ENCODE results near the gene ATP1A4.

ATP1A4 gene

DNA sequence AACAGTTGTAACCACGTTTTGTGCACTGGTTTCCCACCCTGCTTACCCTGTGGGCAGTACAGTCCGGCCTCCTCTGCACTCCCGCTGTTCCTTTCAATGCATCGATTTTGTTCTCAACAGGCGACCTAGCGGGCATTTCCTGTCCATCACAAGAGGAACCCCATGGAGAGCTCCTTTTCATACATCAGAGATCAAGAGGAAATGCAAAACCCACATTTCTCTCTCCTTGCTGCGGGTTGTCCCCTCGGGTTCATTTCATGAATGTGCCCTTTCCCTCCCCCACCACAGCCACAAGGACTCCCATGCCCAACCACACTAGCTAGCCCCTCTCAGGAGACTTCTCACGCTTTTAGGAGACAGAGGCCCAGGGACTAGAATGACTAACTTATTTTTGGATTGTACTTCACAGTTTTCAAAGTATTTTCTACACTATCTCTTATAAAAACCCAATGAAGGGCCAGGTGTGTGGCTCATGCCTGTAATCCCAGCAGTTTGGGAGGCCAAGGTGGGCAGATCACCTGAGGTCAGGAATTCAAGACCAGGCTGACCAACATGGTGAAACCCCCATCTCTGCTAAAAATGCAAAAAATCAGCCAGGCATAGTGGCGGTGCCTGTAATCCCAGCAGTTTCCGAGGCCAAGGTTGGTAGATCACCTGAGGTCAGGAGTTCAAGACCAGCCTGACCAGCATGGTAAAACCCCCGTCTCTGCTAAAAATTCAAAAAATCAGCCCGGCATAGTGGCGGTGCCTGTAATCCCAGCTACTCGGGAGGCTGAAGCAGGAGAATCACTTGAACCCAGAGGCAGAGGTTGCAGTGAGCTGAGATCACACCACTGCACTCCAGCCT is 18.4 kb downstream of the ATP1A4 start:
- in situ Hi-C loops (cut with MboI; ENCODE audit: low sequenced_read_pairs) = no loop called here

GRCh38 chr1:160171354-160171753 is 20.0 kb downstream of the ATP1A4 start:
- in situ Hi-C loops (cut with MboI; ENCODE audit: low sequenced_read_pairs) = no loop called here

DNA sequence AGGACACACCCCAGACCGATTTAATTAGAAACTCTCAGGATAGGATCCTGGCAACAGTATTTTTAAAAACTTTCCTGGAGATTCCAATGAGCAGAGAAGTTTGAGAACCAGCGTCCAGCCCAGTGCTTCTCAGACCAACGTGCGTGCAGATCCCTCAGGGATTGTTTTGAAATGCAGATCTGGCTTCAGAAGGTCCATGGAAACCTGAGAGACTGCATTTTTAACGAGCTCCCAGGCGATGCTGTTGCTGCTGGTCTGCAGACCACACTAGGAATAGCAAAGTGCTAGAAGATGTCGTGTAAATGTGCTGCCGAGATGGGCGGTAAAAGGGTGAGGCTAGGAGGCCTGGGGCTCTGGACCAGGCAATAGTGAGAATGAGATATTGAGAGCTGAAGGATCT is 20.6 kb downstream of the ATP1A4 start:
- in situ Hi-C loops (cut with MboI; ENCODE audit: low sequenced_read_pairs) = no loop called here

GRCh38 chr1:160177231-160177630 is 25.8 kb downstream of the ATP1A4 start:
- in situ Hi-C loops (cut with MboI; ENCODE audit: low sequenced_read_pairs) = no loop called here

DNA sequence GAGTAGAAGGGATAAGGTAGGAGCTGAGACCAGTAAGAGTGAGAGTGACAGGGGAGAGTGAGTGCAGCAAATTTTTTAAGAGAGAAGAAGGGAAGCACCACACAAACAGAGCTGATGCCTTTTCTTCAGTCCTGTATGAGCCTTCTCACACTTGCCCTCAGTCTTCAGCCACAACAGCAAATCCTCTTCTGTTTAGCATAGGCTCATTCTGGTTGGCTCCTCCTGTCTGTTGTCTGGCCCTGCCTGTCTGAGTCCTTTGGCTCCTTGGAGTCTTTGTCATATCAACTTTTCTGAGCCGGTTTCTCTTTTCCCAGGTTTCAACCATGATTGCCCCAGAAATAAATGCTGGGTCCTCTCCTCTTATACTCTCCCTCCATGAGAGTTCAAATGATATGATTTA is 26.3 kb downstream of the ATP1A4 start:
- in situ Hi-C loops (cut with MboI; ENCODE audit: low sequenced_read_pairs) = no loop called here

DNA sequence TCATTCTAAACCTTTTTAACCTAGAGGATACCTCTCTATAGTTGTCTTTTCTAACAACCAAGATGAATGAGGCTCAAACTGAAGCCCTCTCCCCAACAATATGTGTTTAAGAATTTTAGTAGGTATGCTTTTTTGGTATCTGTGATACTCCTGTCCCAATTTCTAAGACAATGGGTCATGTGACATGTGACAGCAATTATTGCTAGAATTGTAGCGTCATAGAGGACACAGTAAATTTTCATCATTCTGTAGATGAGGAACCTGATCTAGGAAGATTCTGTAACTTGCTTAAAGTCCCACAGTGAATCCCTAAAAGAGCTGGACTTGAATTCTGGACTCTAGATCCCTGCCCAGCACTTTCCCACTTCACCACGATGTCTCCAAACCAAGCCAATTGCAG is 27.3 kb downstream of the ATP1A4 start:
- in situ Hi-C loops (cut with MboI; ENCODE audit: low sequenced_read_pairs) = no loop called here

- in situ Hi-C loops (cut with MboI; ENCODE audit: low sequenced_read_pairs) = no loop called here
Measured at GRCh38 chr1:160179336-160179735, 27.9 kb downstream of the ATP1A4 start.

GRCh38 chr1:160186246-160186645 is 34.8 kb downstream of the ATP1A4 start:
- in situ Hi-C loops (cut with MboI; ENCODE audit: low sequenced_read_pairs) = no loop called here

- in situ Hi-C loops (cut with MboI; ENCODE audit: low sequenced_read_pairs) = no loop called here
Measured at GRCh38 chr1:160186729-160187128, 35.3 kb downstream of the ATP1A4 start.

GRCh38 chr1:160187407-160187806 is 36.0 kb downstream of the ATP1A4 start:
- in situ Hi-C loops (cut with MboI; ENCODE audit: low sequenced_read_pairs) = no loop called here

GRCh38 chr1:160188341-160188740 is 36.9 kb downstream of the ATP1A4 start:
- in situ Hi-C loops (cut with MboI; ENCODE audit: low sequenced_read_pairs) = no loop called here

- in situ Hi-C loops (cut with MboI; ENCODE audit: low sequenced_read_pairs) = no loop called here
Measured at GRCh38 chr1:160189649-160190625, 38.5 kb downstream of the ATP1A4 start, which contains the start of gene CASQ1. CASQ1 (plus strand) TSS chr1:160190575; CDS start chr1:160190752, 177 bp downstream.

GRCh38 chr1:160191756-160192155 is 40.4 kb downstream of the ATP1A4 start:
- in situ Hi-C loops (cut with MboI; ENCODE audit: low sequenced_read_pairs) = no loop called here

DNA sequence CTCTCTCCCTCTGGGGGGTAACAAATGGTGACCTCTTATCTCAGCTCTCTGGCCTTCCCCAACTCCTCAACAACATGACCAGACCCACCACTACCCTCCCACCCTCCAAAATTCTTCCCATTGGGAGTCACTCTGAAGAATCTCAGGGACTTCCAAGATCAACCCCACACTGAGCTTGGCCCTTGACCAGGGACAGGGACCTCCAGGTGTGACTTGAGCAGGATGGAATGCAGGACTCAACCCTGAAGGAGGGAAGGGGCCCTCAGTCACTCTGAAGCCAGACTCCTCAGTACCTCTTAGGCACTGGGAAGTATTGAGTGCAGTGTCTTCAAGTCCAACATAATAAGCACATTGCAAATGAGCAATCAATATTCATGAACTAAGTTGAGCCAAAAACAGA is 40.8 kb downstream of the ATP1A4 start:
- in situ Hi-C loops (cut with MboI; ENCODE audit: low sequenced_read_pairs) = no loop called here

- in situ Hi-C loops (cut with MboI; ENCODE audit: low sequenced_read_pairs) = no loop called here
Measured at GRCh38 chr1:160193091-160193819, 41.9 kb downstream of the ATP1A4 start.

DNA sequence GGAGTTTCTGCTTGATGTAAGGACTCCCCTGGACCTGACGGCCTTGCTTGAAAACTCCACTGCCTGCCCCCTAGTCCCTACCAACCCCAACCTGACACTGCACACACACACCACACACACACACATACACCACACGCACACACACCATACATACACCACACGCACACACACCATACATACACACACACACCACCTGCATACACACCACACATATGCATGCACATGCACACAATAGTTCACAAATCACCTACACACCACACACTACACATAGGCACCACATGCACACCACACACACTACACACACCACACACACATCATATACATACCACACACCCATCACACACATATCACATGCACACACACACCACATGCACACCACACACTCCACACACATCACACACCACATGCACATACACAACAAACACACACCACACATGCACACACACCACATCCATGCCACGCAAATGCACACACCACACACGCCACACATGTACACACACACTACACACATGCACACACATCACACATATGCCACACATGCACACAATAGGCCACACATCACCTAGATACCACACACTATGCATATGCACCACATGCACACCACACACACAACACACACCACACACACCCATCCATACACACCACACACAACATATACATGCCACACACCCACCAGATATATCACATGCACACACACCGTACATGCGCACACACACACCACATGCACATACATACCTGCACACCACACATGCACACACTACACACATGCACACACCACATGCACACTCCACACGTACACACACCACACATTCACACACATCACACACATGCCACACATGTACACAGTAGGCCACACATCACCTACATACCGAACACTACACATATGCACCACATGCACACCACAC is 42.7 kb downstream of the ATP1A4 start:
- in situ Hi-C loops (cut with MboI; ENCODE audit: low sequenced_read_pairs) = no loop called here

- in situ Hi-C loops (cut with MboI; ENCODE audit: low sequenced_read_pairs) = no loop called here
Measured at GRCh38 chr1:160194737-160195059, 43.3 kb downstream of the ATP1A4 start.

DNA sequence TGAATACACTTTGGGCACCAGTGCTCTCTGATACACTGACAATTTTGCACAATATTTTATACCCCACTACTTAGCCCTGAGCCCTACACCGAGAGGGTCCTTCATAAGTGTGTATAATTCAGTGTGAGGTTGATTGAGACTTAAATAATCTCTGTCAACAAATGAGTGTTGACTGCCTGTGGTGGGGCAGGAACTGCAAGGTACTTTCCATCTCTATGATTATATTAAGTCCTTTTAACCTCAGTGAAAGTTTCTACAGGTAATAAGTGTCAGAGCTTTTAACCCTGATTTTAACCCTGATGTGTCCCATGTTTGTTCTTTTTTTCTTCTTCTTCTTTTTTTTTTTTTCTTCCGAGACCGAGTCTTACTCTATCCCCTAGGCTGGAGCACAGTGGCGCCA is 44.7 kb downstream of the ATP1A4 start:
- in situ Hi-C loops (cut with MboI; ENCODE audit: low sequenced_read_pairs) = no loop called here

DNA sequence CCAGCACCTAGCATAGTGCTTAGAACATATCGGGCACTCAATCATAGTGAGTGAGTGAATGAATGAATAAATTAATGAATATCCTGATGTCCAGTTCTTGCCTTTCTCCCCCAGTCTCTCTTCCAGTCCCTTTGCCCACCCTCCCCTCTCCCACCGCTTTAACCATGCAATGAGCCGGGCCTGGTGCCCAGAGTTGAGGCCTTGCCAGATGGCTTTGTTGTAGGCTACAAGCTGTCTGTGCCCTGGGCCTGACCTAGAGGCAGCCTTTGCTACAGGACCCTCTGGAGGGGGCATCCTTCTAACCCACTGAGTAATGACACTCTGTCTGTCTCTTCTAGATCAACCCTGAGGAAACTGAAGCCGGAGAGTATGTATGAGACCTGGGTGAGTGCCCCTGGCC is 45.8 kb downstream of the ATP1A4 start:
- in situ Hi-C loops (cut with MboI; ENCODE audit: low sequenced_read_pairs) = no loop called here

GRCh38 chr1:160200786-160201185 is 49.4 kb downstream of the ATP1A4 start:
- in situ Hi-C loops (cut with MboI; ENCODE audit: low sequenced_read_pairs) = no loop called here

Data from HL-60/S4 treated with phorbol 12-myristate 13-acetate at 8.2 ng/mL for 4 days and 3 days (cell line).